CD4-positive, alpha-beta T cell treated with Interleukin-10 for 1 hour (primary cell): ENCODE results near the gene SELENOK.
"Not testable (repeated sequence)": the region's sequence is repeated elsewhere in the genome, so short reads cannot be mapped to it uniquely, and the experiment has no call there.

ENCODE experiments used
- DNase-seq: peaks from one replicate; pipeline ENCODE4 v3.0.0-alpha.2; 2020

SELENOK gene

GRCh38 chr3:53891497-53892285, at the start of gene SELENOK:
SELENOK (minus strand) TSS chr3:53891859.
- peak; percentile 99 for DNase-seq

DNA sequence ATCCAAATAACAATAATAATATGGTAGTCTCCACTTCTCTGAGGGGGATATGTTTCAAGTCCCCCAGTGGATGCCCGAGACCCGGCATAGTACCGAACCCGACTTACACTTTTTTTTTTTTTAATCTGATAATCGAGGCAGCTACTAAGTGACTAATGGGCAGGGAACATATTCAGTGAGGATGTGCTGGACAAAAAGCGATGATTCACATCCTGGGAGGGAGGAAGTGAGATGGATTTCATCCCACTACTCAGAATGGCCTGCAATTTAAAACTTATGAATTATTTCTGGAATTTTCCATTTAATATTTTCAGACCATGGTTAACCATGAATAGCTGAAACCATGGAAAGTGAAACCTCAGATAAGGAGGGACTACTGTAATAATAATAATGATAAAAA, 49.5 kb upstream of the SELENOK start:
- DNase-seq: no peak

- no peak for DNase-seq
Observed at GRCh38 chr3:53940623-53941022, 49.0 kb upstream of the SELENOK start.

DNA sequence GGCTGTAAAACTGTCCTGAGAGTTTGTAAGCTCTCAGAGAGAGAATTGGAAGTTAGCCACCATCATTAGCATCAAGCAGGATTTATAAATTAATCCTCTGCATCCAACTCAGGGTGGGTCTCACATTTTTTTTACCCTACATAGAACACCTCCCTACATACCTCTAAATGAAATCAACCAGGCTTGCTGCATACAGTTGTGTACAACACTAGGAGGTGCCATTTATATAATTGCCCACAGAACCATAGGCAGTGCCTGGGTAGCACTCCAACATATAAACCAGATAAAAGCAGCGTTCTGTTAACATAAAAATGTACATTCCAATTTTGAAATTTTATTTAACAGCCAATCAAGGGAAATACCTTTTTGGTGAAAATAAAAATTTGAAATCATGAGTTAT, 48.2 kb upstream of the SELENOK start:
- no peak for DNase-seq

- no peak for DNase-seq
Observed at GRCh38 chr3:53939086-53939582, 47.5 kb upstream of the SELENOK start.

- DNase-seq: peak; percentile 32
Observed at GRCh38 chr3:53938645-53939044, 47.0 kb upstream of the SELENOK start.

- DNase-seq: no peak
Observed at GRCh38 chr3:53936347-53936746, 44.7 kb upstream of the SELENOK start.

GRCh38 chr3:53935283-53935901, 43.7 kb upstream of the SELENOK start:
- no peak for DNase-seq

DNA sequence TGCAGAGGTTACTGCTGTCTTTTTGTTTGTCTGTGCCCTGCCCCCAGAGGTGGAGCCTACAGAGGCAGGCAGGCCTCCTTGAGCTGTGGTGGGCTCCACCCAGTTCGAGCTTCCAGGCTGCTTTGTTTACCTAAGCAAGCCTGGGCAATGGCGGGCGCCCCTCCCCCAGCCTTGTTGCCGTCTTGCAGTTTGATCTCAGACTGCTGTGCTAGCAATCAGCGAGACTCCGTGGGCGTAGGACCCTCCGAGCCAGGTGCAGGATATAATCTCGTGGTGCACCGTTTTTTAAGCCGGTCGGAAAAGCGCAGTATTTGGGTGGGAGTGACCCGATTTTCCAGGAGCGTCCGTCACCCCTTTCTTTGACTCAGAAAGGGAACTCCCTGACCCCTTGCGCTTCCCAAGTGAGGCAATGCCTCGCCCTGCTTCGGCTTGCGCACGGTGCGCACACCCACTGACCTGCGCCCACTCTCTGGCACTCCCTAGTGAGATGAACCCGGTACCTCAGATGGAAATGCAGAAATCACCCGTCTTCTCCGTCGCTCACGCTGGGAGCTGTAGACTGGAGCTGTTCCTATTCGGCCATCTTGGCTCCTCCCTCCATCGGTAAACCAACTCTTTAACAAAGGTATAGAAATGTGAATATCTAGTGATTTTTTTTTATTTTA, 35.7 kb upstream of the SELENOK start:
- not testable (repeated sequence) for DNase-seq

GRCh38 chr3:53921296-53921695, 29.6 kb upstream of the SELENOK start:
- peak; percentile 15 for DNase-seq

- DNase-seq: no peak
Observed at GRCh38 chr3:53919741-53920140, 28.1 kb upstream of the SELENOK start.

DNA sequence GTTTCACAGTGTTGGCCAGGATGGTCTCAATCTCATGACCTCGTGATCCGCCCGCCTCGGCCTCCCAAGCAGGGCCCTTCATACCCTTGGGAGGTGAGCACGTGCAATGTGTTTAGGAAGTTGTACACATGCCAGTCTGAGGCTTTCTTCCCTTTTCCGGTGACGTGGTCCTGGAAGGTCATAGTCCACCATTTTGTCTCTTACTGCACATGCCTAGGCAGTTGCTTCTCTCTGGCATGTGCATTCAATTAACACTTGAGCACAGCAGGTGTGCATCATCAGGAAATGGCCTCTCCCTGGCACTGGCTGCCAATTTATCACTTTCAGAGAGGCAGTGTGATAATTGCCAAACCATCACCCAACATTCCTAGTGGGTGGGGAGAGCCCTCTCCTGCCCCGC, 21.7 kb upstream of the SELENOK start:
- no peak for DNase-seq

DNA sequence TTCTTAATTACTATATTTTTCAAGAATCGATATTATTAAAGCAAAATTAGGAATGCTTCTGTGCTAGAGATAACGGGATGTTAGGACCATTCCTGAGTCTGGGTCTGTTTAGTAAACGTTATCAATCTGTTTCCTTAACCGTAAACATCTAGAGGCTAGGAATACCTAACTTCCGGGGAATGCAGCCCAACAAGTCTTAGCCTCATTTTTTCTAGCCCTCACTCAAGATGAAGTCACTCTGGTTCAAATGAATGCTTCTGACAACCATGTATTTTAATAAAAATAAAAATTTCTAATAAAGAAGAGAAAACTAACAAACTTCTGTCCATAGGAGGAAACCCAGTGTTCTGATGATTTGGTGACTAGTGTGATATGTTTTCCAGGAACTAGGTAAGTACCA, 11.1 kb upstream of the SELENOK start:
- DNase-seq: no peak

DNA sequence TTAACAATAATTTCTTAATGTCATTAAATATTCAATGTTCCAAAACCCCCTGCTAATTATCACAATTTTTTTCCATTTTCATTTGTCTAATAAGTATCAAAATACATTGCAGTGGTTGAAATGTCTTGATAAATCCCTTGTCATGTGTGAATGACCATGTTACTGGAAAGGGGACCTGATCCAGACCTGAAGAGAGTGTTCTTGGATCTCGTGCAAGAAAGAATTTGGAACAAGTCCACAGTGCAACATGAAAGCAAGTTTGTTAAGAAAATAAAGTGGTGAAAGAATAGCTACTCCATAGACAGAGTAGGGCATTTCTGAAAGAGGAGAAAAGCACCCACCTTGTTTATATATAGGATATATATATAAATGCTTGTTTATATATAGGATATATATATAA, 10.4 kb upstream of the SELENOK start:
- no peak for DNase-seq

- no peak for DNase-seq
Observed at GRCh38 chr3:53900666-53901331, 9.1 kb upstream of the SELENOK start.

- no peak for DNase-seq
Observed at GRCh38 chr3:53899750-53900149, 8.1 kb upstream of the SELENOK start.

DNA sequence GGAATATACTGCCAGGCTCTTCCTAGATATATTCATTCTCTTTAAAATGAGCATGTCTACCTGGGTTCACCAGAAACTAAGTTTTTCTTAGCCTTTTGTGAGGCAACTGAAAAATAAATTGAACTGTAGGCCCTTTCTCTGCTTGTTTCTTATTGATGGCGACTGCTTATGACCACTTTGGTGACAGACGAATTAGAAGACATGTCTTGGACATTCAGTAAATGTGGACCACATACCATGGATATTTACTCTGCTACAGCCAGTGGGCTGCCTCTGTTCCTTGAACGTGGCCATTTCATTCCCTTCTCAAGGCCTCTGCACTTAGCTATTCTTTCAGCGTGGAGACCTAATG, 603 bp upstream of the SELENOK start:
- no peak for DNase-seq

GRCh38 chr3:53890726-53891475, 758 bp downstream of the SELENOK start:
- peak; percentile 73 for DNase-seq

GRCh38 chr3:53888232-53888631, 3.4 kb downstream of the SELENOK start:
- DNase-seq: no peak

DNA sequence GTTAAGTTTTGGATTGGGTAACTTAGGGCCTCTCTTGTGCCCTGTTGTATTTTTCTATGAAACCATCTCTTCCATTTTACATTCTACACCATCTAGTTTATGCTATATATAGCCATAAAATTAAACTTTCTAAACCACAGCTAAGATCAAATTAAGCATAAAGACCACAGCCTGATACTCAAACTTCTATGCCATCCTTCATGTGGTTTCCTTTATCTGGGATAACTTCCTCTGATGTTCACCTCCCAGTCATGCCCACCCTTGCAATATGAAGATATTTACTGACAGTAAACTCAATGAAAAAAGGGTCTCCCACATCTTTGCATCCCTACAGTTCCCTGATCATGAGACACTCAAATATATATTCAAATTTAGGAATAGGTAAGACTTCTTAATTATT, 4.2 kb downstream of the SELENOK start:
- DNase-seq: no peak

DNA sequence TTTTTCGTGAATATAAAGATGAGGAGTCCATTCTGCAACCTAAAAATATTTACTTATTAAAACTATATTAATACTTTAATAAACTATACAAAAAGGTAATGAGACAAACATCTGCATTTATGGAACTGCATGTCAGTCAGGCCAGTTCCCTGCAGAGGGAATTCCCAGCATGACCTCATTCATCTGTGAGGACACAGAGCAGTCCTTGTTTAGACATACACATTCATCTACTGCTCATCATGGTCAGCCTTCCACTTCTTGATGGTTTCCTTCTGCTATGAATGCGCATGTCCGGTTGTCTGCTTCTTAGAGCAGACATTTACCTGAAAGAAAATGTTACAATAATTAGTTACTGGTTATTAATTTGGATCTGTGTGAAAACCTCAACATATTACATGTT, 6.4 kb downstream of the SELENOK start:
- DNase-seq: no peak

DNA sequence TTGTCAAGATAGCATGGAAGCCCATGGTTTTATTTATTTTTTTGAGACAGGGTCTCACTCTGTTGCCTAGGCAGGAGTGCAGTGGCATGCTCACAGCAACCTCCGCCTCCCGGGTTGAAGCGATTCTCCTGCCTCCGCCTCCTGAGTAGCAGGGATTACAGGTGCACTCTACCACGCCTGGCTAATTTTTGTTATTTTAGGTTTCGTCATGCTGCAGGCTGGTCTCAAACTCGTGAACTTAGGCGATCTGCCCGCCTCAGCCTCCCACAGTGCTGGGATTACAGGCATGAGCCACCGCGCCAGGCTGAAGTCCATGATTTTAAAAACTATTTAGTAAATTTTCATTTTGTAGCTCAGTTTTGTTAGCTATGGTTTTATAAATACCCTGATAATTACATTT, 7.0 kb downstream of the SELENOK start:
- DNase-seq: no peak

DNA sequence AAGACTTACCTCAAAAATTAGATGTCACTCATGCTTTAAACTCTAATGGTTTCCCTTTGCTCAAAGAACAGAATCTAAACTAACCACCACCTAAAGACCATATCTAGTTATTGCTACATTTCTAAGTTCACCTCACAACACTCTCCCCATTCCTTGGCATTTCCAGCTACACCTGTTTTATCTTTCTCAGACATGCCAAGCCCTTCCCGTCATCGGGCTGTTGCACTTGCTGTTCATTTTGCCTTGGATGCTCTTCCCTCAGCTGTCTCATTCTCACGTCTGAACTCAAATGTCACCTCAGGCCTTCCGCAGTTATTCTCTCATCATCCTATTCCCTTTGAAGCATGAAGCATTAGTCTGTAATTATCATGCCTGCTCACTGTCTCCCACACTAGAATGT, 8.7 kb downstream of the SELENOK start:
- no peak for DNase-seq
